HG02610 (cell line): Measurements from ENCODE around the gene SLC10A4.
A peak's percentile ranks its signal among the peaks of the same experiment; 100 is the strongest.

Experiments
- ATAC-seq: cut with Tn5 transposase; IDR thresholded peaks from one replicate; pipeline ENCODE4 v1.9.1; 2021; ENCODE audit warnings: mild to moderate bottlenecking, moderate library complexity; ENCODE audit not compliant: unreplicated experiment

The SLC10A4 gene

GRCh38 chr4:48489683-48490011 is 6.5 kb downstream of the SLC10A4 start:
- no peak for ATAC-seq

- ATAC-seq = no peak
Measured at GRCh38 chr4:48490012-48490679, 7.0 kb downstream of the SLC10A4 start, which contains the start of gene ZAR1. TSS of gene ZAR1 (plus strand) at chr4:48490252. CDS start at chr4:48490292, 40 bp downstream.

- ATAC-seq = no peak
Measured at GRCh38 chr4:48490680-48491513, 7.8 kb downstream of the SLC10A4 start.

GRCh38 chr4:48491514-48492176 is 8.5 kb downstream of the SLC10A4 start:
- ATAC-seq = no peak

- no peak for ATAC-seq
Measured at GRCh38 chr4:48493452-48494100, 10.4 kb downstream of the SLC10A4 start.

- no peak for ATAC-seq
Measured at GRCh38 chr4:48495941-48496340, 12.8 kb downstream of the SLC10A4 start.

GRCh38 chr4:48498895-48499294 is 15.8 kb downstream of the SLC10A4 start:
- ATAC-seq = no peak

GRCh38 chr4:48499551-48500066 is 16.5 kb downstream of the SLC10A4 start:
- ATAC-seq = peak; percentile 75

- no peak for ATAC-seq
Measured at GRCh38 chr4:48503233-48504025, 20.3 kb downstream of the SLC10A4 start.

GRCh38 chr4:48504026-48504330 is 20.8 kb downstream of the SLC10A4 start:
- ATAC-seq = no peak

- ATAC-seq = no peak
Measured at GRCh38 chr4:48504352-48504751, 21.2 kb downstream of the SLC10A4 start.

GRCh38 chr4:48506716-48507115 is 23.6 kb downstream of the SLC10A4 start:
- no peak for ATAC-seq

- no peak for ATAC-seq
Measured at GRCh38 chr4:48509543-48509942, 26.4 kb downstream of the SLC10A4 start.

- no peak for ATAC-seq
Measured at GRCh38 chr4:48518143-48518542, 35.0 kb downstream of the SLC10A4 start.

- no peak for ATAC-seq
Measured at GRCh38 chr4:48526406-48526805, 43.3 kb downstream of the SLC10A4 start.

GRCh38 chr4:48538358-48538757 is 55.2 kb downstream of the SLC10A4 start:
- ATAC-seq = no peak
